Hematopoietic multipotent progenitor cell treated with erythropoietin and hydrocortisone succinate and interleukin-3 and kit ligand, for 17 days (in vitro differentiated cells): ENCODE data around the gene SLC25A43.
"Not testable (repeated sequence)": the region's sequence is repeated elsewhere in the genome, so short reads cannot be mapped to it uniquely, and the experiment has no call there.

Source experiments
- DNase-seq: peaks from one replicate; pipeline ENCODE4 v3.0.0-alpha.2; 2015; ENCODE audit warnings: low spot score

Gene SLC25A43

GRCh38 chrX:119398974-119399771 lies at the start of gene SLC25A43:
SLC25A43 (plus strand) TSS chrX:119399336; CDS start chrX:119399404, 68 bp downstream.
- DNase-seq: no peak

GRCh38 chrX:119359618-119360382 lies 39.3 kb upstream of the SLC25A43 start:
- DNase-seq: no peak

- not testable (repeated sequence) for DNase-seq
Measured at GRCh38 chrX:119361451-119361850, 37.7 kb upstream of the SLC25A43 start.

GRCh38 chrX:119362074-119362473 lies 37.1 kb upstream of the SLC25A43 start:
- not testable (repeated sequence) for DNase-seq

GRCh38 chrX:119363391-119363790 lies 35.7 kb upstream of the SLC25A43 start:
- DNase-seq: no peak

GRCh38 chrX:119371861-119372260 lies 27.3 kb upstream of the SLC25A43 start:
- not testable (repeated sequence) for DNase-seq

GRCh38 chrX:119374736-119375135 lies 24.4 kb upstream of the SLC25A43 start:
- no peak for DNase-seq

GRCh38 chrX:119375561-119375960 lies 23.6 kb upstream of the SLC25A43 start:
- no peak for DNase-seq

- no peak for DNase-seq
Measured at GRCh38 chrX:119376312-119376711, 22.8 kb upstream of the SLC25A43 start.

GRCh38 chrX:119381349-119381944 lies 17.7 kb upstream of the SLC25A43 start:
- DNase-seq: no peak

- DNase-seq: no peak
Measured at GRCh38 chrX:119382606-119383005, 16.5 kb upstream of the SLC25A43 start.

- not testable (repeated sequence) for DNase-seq
Measured at GRCh38 chrX:119386685-119387084, 12.5 kb upstream of the SLC25A43 start.

- DNase-seq: not testable (repeated sequence)
Measured at GRCh38 chrX:119387426-119387825, 11.7 kb upstream of the SLC25A43 start.

GRCh38 chrX:119389214-119389613 lies 9.9 kb upstream of the SLC25A43 start:
- DNase-seq: no peak

GRCh38 chrX:119389871-119390501 lies 9.2 kb upstream of the SLC25A43 start:
- DNase-seq: no peak

GRCh38 chrX:119391279-119391678 lies 7.9 kb upstream of the SLC25A43 start:
- DNase-seq: no peak

- DNase-seq: no peak
Measured at GRCh38 chrX:119393144-119393543, 6.0 kb upstream of the SLC25A43 start.

- DNase-seq: no peak
Measured at GRCh38 chrX:119398587-119398973, 556 bp upstream of the SLC25A43 start.

GRCh38 chrX:119399772-119400101 lies 601 bp downstream of the SLC25A43 start:
- DNase-seq: no peak

- DNase-seq: no peak
Measured at GRCh38 chrX:119401569-119401968, 2.4 kb downstream of the SLC25A43 start.

- no peak for DNase-seq
Measured at GRCh38 chrX:119402588-119402987, 3.5 kb downstream of the SLC25A43 start.

- DNase-seq: no peak
Measured at GRCh38 chrX:119406776-119407175, 7.6 kb downstream of the SLC25A43 start.
